NB4 (cell line): Measurements from ENCODE around the gene BDKRB1.

Experiments used
- POLR2A ChIP-seq: IDR thresholded peaks from 2 replicates; pipeline ENCODE4 v1.6.1; 2011; ENCODE audit warnings: mild to moderate bottlenecking; ENCODE audit not compliant: insufficient read length; ENCODE audit errors: extremely low read depth
- TF ChIP-seq, protein P1 (sequence below): IDR thresholded peaks from one replicate; pipeline ENCODE4 v1.5.1; 2012; ENCODE audit warnings: low read depth, low read length
- TF ChIP-seq, protein P2 (sequence below): IDR thresholded peaks from 2 replicates; pipeline ENCODE4 v1.6.1; 2011; ENCODE audit warnings: low read depth, low read length

DNA sequence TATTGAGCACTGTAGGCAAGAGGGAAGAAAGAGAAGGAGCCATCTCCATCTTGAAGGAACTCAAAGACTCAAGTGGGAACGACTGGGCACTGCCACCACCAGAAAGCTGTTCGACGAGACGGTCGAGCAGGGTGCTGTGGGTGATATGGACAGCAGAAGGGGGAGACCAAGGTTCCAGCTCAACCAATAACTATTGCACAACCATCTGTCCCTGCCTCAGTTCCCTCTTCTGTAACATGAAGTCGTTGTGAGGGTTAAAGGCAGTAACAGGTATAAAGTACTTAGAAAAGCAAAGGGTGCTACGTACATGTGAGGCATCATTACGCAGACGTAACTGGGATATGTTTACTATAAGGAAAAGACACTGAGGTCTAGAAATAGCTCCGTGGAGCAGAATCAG is 13.9 kb upstream of the BDKRB1 start:
- TF ChIP-seq, protein P1, sequence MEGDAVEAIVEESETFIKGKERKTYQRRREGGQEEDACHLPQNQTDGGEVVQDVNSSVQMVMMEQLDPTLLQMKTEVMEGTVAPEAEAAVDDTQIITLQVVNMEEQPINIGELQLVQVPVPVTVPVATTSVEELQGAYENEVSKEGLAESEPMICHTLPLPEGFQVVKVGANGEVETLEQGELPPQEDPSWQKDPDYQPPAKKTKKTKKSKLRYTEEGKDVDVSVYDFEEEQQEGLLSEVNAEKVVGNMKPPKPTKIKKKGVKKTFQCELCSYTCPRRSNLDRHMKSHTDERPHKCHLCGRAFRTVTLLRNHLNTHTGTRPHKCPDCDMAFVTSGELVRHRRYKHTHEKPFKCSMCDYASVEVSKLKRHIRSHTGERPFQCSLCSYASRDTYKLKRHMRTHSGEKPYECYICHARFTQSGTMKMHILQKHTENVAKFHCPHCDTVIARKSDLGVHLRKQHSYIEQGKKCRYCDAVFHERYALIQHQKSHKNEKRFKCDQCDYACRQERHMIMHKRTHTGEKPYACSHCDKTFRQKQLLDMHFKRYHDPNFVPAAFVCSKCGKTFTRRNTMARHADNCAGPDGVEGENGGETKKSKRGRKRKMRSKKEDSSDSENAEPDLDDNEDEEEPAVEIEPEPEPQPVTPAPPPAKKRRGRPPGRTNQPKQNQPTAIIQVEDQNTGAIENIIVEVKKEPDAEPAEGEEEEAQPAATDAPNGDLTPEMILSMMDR: no peak
- TF ChIP-seq POLR2A: no peak
- TF ChIP-seq, protein P2, sequence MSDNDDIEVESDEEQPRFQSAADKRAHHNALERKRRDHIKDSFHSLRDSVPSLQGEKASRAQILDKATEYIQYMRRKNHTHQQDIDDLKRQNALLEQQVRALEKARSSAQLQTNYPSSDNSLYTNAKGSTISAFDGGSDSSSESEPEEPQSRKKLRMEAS: no peak
